UCSD-AML1 (cell line): ENCODE results near the gene WDR20.

Experiments
- DNase-seq: peaks from one replicate; lab custom pipeline; 2025; ENCODE audit not compliant: unreplicated experiment; lab: John Stamatoyannopoulos, UW

The WDR20 gene

GRCh38 chr14:102196039-102196901, 56.6 kb downstream of the WDR20 start:
- no peak for DNase-seq

GRCh38 chr14:102196902-102197230, 57.2 kb downstream of the WDR20 start:
- DNase-seq, result no peak

- no peak for DNase-seq
These were observed 57.7 kb downstream of the WDR20 start for GRCh38 chr14:102197317-102197853.

- no peak for DNase-seq
These were observed 61.1 kb downstream of the WDR20 start for GRCh38 chr14:102200690-102201352.

- DNase-seq, result no peak
These were observed 61.6 kb downstream of the WDR20 start for GRCh38 chr14:102201353-102201738.

GRCh38 chr14:102201776-102202175, 62.1 kb downstream of the WDR20 start:
- DNase-seq, result no peak

GRCh38 chr14:102202944-102203343, 63.2 kb downstream of the WDR20 start:
- no peak for DNase-seq

- no peak for DNase-seq
These were observed 63.7 kb downstream of the WDR20 start for GRCh38 chr14:102203382-102203781.

GRCh38 chr14:102205560-102205959, 65.9 kb downstream of the WDR20 start:
- DNase-seq, result no peak

- DNase-seq, result no peak
These were observed 67.2 kb downstream of the WDR20 start for GRCh38 chr14:102206918-102207317.

- no peak for DNase-seq
These were observed 68.2 kb downstream of the WDR20 start for GRCh38 chr14:102207831-102208365.

GRCh38 chr14:102208741-102209140, 69.0 kb downstream of the WDR20 start:
- DNase-seq, result no peak

- DNase-seq, result no peak
These were observed 69.7 kb downstream of the WDR20 start for GRCh38 chr14:102209224-102209966.

GRCh38 chr14:102210421-102211042, 70.8 kb downstream of the WDR20 start:
- DNase-seq, result no peak

- no peak for DNase-seq
These were observed 71.5 kb downstream of the WDR20 start for GRCh38 chr14:102211240-102211639.

- DNase-seq, result no peak
These were observed 72.7 kb downstream of the WDR20 start for GRCh38 chr14:102212356-102212755.

GRCh38 chr14:102212845-102213244, 73.1 kb downstream of the WDR20 start:
- DNase-seq, result no peak

GRCh38 chr14:102213470-102213869, 73.8 kb downstream of the WDR20 start:
- DNase-seq, result no peak

GRCh38 chr14:102213984-102214658, 74.4 kb downstream of the WDR20 start:
- no peak for DNase-seq

- DNase-seq, result no peak
These were observed 75.4 kb downstream of the WDR20 start for GRCh38 chr14:102215071-102215470.
